SK-N-MC (cell line): ENCODE measurements around the gene NFIB.

Source experiments
- EZH2 ChIP-seq: fragments of 200-600 bp; sonication (generic); IDR thresholded peaks from one replicate; pipeline ENCODE4 v1.6.1; 2017; ENCODE audit warnings: antibody characterized with exemption
- POLR2AphosphoS5 ChIP-seq: IDR thresholded peaks from 2 replicates; pipeline ENCODE4 v1.6.1; 2012; ENCODE audit warnings: mild to moderate bottlenecking, low read depth, low read length, borderline replicate concordance

DNA sequence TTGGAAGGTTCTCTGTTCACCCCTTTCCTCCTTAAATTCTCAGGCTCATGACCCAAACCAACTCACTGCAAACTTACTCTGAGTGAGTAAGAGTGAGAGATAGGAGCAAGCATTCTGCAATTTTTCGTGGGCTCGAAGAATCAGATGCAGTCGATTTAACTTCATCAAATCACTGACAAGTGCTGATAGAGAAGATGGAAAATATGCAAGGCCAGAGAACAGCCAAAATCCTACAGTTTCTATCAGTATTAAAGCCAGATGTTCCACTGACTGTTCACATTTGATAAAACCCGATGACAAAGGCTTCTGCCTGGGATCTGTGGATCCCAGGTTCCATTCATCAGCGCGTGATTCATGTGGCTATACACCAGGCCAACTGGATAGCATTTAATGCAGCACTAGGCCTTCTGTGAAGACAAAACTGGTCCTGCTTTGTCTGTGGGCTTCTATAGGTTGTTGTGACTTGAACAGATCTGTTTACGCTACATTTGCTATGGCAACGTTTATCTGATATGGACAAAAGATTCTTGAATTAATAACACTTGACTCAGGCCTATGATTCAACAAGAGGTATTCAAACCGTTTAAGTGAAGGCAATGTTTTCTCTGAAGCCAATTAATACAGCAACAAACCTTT is 251.2 kb downstream of the NFIB start:
- TF ChIP-seq EZH2, result no peak
- TF ChIP-seq POLR2AphosphoS5, result no peak
